ENCODE results near the gene BMAL1. TPM values are rescaled to one million over a fixed set of nuclear protein-coding genes. Genes with fewer than 3 reads are reported as not detected.
A peak's percentile ranks its signal among the peaks of the same experiment; 100 is the strongest.

BMAL1 gene
- total and polyA plus RNA-seq, 2 donors (not counting 1 experiment from before 2014, with no cell fraction given): 10.7 to 11.2 TPM

- H3K4me1 ChIP-seq (ENCODE audit: control insufficient read depth, extremely low read depth, insufficient read depth, low read length): peaks cover 2% of the 10 kb centered on the region
- peaks cover 15% of the 10 kb centered on the region for H3K79me2 ChIP-seq (ENCODE audit: control insufficient read depth, insufficient read depth, low read length)
- peak overlapping the region; percentile 99 for H3K4me2 ChIP-seq (ENCODE audit: extremely low read depth, insufficient read depth, low read length)
- peak overlapping the region; percentile 46 for H3K27ac ChIP-seq (ENCODE audit: insufficient read depth, low read length)
- peak; percentile 98 to 99 for DNase-seq (ENCODE audit: low read depth in 2 of 2)
- peak overlapping the region; percentile 66 to 92 (median 90) for H3K4me3 ChIP-seq (replicated peaks in 1 of 4; ENCODE audit: control extremely low read depth in 1 of 4, insufficient read depth in 1 of 4, low read depth in 3 of 4, low read length in 4 of 4)
- H4K20me1 ChIP-seq (ENCODE audit: control insufficient read depth, extremely low read depth, insufficient read depth, low read length): no peaks in the 10 kb centered on the region
- H2AFZ ChIP-seq (ENCODE audit: low read length): peak overlapping the region; percentile 80
- no peaks in the 10 kb centered on the region for H3K36me3 ChIP-seq (ENCODE audit: control insufficient read depth, insufficient read depth, low read length)
- TF ChIP-seq EZH2 (IDR thresholded peaks at IDR 0.05; ENCODE audit: low read length, missing control alignments) (peak; percentile 71), CTCF (conservative IDR thresholded peaks at IDR 0.05 in 1 of 2, IDR thresholded peaks at IDR 0.05 in 1 of 2; ENCODE audit: low read depth in 1 of 2, low read length in 2 of 2) (no peak)
- peak overlapping the region; percentile 65 for H3K9ac ChIP-seq (ENCODE audit: insufficient read depth, low read length)
- no peaks in the 10 kb centered on the region for H3K27me3 ChIP-seq (ENCODE audit: control insufficient read depth, insufficient read depth, low read length)
- H3K9me3 ChIP-seq (ENCODE audit: control insufficient read depth, insufficient read depth, low read depth, low read length): no peaks in the 10 kb centered on the region
Measured at GRCh38 chr11:13276832-13277767, 490 bp upstream of the BMAL1 start.

- Histone ChIP-seq H2AFZ (ENCODE audit: low read length) (peak overlapping the region; percentile 45), H4K20me1 (ENCODE audit: control insufficient read depth, extremely low read depth, insufficient read depth, low read length) (no peaks in the 10 kb centered on the region), H3K27ac (ENCODE audit: insufficient read depth, low read length) (peak overlapping the region; percentile 52)
Measured at GRCh38 chr11:13278609-13279486, 1.3 kb downstream of the BMAL1 start.

More at GRCh38 chr11:13278609-13279486, 1.3 kb downstream of the BMAL1 start:
- peak overlapping the region; percentile 93 for H3K4me2 ChIP-seq (ENCODE audit: extremely low read depth, insufficient read depth, low read length)
- peak overlapping the region; percentile 48 to 92 (median 86) for H3K4me3 ChIP-seq (replicated peaks in 1 of 4; ENCODE audit: control extremely low read depth in 1 of 4, insufficient read depth in 1 of 4, low read depth in 3 of 4, low read length in 4 of 4)
- no peak for DNase-seq (ENCODE audit: low read depth in 2 of 2)
- no peaks in the 10 kb centered on the region for H3K36me3 ChIP-seq (ENCODE audit: control insufficient read depth, insufficient read depth, low read length)
- no peaks in the 10 kb centered on the region for H3K9me3 ChIP-seq (ENCODE audit: control insufficient read depth, insufficient read depth, low read depth, low read length)
- peaks cover 2% of the 10 kb centered on the region for H3K4me1 ChIP-seq (ENCODE audit: control insufficient read depth, extremely low read depth, insufficient read depth, low read length)
- peak overlapping the region; percentile 73 for H3K9ac ChIP-seq (ENCODE audit: insufficient read depth, low read length)
- H3K27me3 ChIP-seq (ENCODE audit: control insufficient read depth, insufficient read depth, low read length): no peaks in the 10 kb centered on the region
- H3K79me2 ChIP-seq (ENCODE audit: control insufficient read depth, insufficient read depth, low read length): peaks cover 26% of the 10 kb centered on the region
- TF ChIP-seq CTCF (conservative IDR thresholded peaks at IDR 0.05 in 1 of 2, IDR thresholded peaks at IDR 0.05 in 1 of 2; ENCODE audit: low read depth in 1 of 2, low read length in 2 of 2): no peak
- peak; percentile 42 for TF ChIP-seq EZH2 (IDR thresholded peaks at IDR 0.05; ENCODE audit: low read length, missing control alignments)

All from fibroblast of lung (primary cell).